Choroid plexus epithelial cell (primary cell): ENCODE data around the gene CORO7.

ENCODE experiments used
- DNase-seq: peaks from one replicate; pipeline ENCODE4 v3.0.0-alpha.2; 2010; ENCODE audit warnings: low read depth
- H3K4me3 ChIP-seq: 2 replicates; pipeline ENCODE4 v1.5.1; 2011; ENCODE audit warnings: low read depth, mild to moderate bottlenecking, control low read depth, low read length, moderate library complexity
- TF ChIP-seq, protein P1 (sequence below): conservative IDR thresholded peaks from 2 replicates; pipeline ENCODE4 v1.5.1; 2011; ENCODE audit warnings: low read depth, mild to moderate bottlenecking, control low read depth, inconsistent platforms, low read length, moderate library complexity

Gene CORO7

DNA sequence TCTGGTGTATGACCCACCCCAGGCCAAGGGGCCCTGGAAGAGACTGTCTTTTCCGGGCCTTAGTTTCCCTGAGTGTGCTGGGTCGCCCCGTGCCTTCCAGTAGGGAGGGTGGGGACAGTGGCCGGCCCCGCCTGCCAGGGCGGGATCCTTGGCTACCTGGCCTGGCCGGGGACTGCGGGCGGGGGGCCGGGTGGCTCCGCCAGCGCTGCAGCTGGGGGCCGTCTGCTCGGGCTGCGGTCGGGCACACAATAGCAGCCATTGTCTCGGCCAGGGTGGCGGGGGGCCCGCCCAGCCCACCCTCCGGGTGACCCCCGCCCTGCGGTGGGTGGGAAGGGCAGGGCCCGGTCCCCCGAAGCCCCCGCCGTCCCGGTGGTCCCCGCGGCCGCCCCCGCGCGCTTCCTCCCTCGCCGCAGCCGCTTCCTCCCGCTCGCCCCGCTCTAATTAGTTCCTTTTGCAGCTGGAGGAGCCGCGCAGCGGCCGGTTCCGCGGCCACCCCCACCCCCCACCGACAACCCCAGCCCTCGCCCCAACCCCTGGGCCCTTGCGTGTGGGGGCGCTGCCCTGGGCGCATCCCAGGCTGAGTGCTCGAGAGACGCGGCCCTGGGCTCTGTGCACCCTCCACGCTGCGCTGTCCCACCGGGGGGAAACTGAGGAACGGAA is 88.9 kb downstream of the CORO7 start:
- peak overlapping the region; percentile 57 for H3K4me3 ChIP-seq
- TF ChIP-seq, protein P1, sequence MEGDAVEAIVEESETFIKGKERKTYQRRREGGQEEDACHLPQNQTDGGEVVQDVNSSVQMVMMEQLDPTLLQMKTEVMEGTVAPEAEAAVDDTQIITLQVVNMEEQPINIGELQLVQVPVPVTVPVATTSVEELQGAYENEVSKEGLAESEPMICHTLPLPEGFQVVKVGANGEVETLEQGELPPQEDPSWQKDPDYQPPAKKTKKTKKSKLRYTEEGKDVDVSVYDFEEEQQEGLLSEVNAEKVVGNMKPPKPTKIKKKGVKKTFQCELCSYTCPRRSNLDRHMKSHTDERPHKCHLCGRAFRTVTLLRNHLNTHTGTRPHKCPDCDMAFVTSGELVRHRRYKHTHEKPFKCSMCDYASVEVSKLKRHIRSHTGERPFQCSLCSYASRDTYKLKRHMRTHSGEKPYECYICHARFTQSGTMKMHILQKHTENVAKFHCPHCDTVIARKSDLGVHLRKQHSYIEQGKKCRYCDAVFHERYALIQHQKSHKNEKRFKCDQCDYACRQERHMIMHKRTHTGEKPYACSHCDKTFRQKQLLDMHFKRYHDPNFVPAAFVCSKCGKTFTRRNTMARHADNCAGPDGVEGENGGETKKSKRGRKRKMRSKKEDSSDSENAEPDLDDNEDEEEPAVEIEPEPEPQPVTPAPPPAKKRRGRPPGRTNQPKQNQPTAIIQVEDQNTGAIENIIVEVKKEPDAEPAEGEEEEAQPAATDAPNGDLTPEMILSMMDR = no peak
- DNase-seq = no peak

DNA sequence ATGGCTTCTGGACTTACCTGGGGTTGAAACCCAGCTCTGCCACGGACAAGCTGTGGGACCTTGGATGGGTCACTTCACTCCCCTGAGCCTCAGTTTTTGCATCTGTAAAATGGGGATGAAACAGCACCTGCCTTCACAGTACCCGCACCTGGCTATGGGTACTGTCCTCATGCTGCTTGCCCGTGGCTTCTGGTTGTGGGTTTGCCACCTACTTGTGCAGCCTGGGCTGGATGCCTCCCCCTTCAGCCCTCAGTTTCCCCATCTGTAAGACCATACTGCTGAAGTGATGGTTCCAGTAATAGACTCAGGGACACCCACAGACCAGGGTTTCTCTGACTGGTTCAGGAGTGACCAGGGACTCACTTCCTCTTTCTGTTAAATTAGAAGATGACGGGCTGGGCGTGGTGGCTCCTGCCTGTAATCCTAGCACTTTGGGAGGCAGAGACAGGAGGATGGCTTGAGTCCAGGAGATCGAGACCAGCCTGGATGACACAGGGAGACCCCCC is 91.1 kb downstream of the CORO7 start:
- TF ChIP-seq, protein P1 = no peak
- no peak overlapping the region for H3K4me3 ChIP-seq
- DNase-seq = no peak

DNA sequence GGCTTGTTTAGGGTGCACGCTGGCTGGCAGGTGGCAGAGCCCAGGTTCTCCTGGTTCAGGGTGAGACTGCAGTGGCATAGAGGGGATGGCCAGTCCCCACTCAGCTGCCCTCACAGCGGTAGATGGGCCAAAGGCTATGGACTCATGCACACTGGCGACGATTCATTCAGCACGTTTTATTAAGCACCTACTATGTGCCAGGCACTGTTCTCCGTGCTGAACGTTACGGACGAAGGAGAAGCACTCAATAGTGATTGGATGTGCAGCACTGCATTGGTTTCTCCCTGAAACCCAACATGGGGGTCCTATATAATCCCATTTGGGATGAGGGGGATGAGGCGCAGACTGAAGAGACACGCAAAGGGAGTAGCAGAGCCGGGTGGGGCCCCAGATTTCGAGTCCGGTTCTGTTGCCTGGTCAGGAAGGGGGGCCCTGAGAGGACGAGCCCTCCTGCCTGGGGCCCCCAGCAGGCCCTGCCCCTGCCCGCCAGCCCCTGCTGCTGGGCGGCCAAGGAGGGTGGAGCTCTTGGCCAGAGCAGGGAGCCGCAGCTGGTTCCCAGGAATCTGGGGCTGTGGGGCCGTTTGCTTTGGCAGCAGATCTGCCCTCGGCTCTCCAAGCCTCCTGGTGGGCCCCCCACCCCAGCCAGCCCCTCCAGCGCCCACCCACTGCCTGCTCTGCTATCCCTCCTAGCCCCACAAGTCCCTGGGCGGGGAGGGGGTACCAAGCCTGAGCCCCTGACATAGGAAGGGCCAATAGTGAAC is 91.7 kb downstream of the CORO7 start:
- DNase-seq = no peak
- TF ChIP-seq, protein P1 = no peak
- no peak overlapping the region for H3K4me3 ChIP-seq

DNA sequence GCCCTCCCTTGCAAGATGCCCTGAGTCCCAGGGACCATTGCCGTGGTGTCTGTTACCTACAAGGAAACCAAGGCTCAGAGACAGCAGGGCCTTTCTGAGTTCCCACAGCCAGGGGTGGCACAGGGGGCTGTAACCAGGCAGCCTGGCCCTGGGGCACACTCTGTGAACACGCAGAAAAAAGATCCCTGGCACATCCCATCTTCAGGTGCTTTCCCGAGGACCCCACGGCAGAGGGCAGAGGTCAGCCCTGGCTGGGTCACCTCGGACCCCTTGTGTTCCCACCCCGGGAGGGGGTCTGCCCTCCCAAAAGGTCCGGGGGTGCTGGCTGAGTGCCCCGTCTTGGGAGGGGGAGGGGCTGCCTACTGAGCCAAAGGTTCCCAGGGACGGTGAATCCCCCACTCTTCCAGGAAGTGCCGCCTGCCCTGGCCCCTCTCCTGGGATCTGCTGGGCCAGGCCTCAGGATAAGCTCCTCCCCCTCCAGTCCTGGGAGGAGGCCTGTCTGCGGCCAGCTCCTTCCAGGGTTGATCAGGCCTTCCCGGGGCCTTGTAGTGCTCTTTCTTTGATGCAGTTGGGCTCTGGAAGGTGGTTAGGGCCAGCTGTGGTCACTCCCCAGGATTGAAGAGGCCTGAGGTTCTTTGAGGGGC is 92.4 kb downstream of the CORO7 start:
- TF ChIP-seq, protein P1 = no peak
- DNase-seq = peak; percentile 65
- H3K4me3 ChIP-seq = no peak overlapping the region

DNA sequence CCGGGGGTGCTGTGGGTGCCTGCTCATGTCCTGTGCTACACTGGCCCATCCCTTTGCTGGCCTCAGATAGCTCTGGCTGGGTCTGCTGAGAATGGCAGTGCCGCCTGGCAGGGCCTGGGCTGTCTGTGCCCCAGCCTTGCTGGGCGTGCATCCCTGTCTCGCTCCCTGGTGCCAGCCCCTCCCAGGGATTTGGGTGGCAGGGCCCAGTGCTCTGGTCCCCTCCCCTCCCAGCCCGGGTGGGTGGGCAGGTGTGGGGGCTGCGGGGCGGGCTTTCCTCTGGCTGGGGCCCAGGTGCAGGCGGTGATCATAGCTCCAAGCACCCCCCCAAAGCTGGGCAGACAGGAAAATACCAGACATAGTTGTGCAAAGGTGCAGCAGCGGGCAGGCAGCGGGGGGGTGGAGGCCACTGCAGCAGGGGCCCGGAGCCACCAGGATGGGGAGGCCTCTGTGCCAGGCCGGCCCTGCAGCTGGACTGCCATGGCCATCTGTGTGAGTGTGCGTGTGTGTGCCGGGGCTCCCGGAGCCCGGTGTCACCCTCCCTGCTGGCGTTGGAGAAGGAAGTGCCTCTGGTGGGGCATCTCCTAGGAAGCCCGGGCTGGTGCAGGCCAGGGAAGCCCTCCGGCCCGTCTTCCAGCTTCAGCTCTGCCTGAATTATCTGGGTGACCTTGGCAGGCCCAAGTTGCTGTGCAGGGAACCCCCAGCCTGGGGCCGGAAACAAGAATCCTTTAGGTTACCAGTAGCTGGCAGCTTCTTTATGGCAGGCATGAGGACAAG is 93.1 kb downstream of the CORO7 start:
- DNase-seq = no peak
- TF ChIP-seq, protein P1 = no peak
- no peak overlapping the region for H3K4me3 ChIP-seq

DNA sequence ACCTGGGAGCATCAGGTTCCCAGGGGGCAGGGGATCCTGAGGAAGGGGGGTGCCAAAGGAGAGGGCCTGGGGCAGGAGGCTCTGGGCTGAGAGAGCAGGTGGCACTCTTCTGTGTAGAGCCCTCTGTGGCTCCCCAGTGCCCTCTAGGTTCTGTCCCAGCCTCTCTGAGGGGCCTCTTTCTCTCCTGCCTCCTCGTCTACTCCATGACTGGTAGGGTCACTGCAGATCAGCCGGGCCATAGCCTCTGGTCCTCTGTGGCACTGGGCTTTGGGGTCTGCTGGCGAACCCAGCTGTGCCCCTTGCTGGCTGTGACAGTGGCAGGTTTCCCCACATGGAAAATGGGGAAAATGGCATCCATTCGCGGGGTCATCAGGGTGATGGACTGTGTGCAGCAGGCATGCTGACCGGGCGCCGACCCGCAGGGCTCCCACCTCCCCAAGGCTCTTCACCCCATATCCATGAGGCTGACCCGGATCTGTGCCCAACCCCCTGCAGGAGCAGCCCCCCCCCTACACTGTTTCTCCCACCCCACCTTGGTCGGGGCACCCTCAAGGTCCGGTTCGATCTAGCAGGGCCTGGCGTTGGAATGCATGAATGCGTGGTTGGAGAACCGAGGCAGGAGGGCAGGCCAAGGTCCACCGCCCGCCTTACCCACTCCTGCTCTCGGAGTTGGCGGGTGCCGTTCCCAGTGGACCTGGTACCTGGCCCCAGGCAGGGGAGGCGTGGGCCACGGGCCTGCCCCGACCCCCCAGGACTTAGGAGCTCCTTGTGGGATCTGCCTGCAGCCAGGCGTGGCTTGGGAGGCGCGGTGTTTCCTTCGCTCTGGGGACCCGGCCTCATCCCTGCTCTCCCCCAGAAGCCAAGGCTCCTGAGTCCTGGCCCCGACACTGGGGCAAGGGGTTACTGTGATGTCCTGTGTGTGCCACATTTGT is 94.0 kb downstream of the CORO7 start:
- H3K4me3 ChIP-seq = no peak overlapping the region
- no peak for DNase-seq
- TF ChIP-seq, protein P1 = no peak
